Stomach (tissue), 9 donors: ENCODE measurements around the gene ASCC3. TPM values are rescaled to one million over a fixed set of nuclear protein-coding genes. Genes with fewer than 3 reads are reported as not detected.

Source experiments
- DNase-seq, 2 donors: peaks; one replicate each; pipeline versions ENCODE4 v3.0.0 to v3.0.0-alpha.2; 2013 to 2019
- H3K27ac ChIP-seq, 5 donors: fragments of 200-600 bp in 4 of 5; sonication (generic) in 4 of 5; one replicate each; pipeline ENCODE4 v1.5.1; 2013 to 2019; ENCODE audit warnings: mild to moderate bottlenecking in 1 of 5, moderate library complexity in 1 of 5
- H3K27me3 ChIP-seq, 3 donors: fragments of 200-600 bp; sonication (generic); one replicate each; pipeline ENCODE4 v1.5.1; 2017 to 2019; ENCODE audit warnings: mixed run types in 1 of 3
- H3K36me3 ChIP-seq, 4 donors: fragments of 200-600 bp; sonication (generic); 1 replicate in 3 of 4; 2 replicates in 1 of 4; pipeline ENCODE4 v1.5.1; 2016 to 2019
- H3K4me1 ChIP-seq, 4 donors: fragments of 200-600 bp; sonication (generic); one replicate each; pipeline ENCODE4 v1.5.1; 2016 to 2019
- H3K4me3 ChIP-seq, 4 donors: fragments of 200-600 bp; sonication (generic) in 3 of 4; one replicate each; pipeline ENCODE4 v1.5.1; 2016 to 2019; ENCODE audit warnings: mild to moderate bottlenecking in 1 of 4
- H3K9me3 ChIP-seq, 4 donors: fragments of 200-600 bp; sonication (generic); one replicate each; pipeline ENCODE4 v1.5.1; 2016 to 2019
- CTCF ChIP-seq, 7 experiments: fragments of 450-650 bp in 4 of 7; fragments of 200-600 bp in 3 of 7; sonication (generic) in 3 of 7; IDR thresholded peaks; one replicate each; pipeline ENCODE4 v1.5.1; 2016 to 2019; ENCODE audit warnings: antibody characterized with exemption in 7 of 7, control low read depth in 2 of 7, mild to moderate bottlenecking in 1 of 7
- EP300 ChIP-seq: sonication (generic); formaldehyde crosslinking; IDR thresholded peaks from one replicate; pipeline ENCODE4 v1.6.1; 2017; ENCODE audit warnings: antibody characterized with exemption
- POLR2A ChIP-seq, 4 donors: fragments of 450-650 bp; IDR thresholded peaks; one replicate each; pipeline ENCODE4 v1.6.1; 2016; ENCODE audit warnings: antibody characterized with exemption in 4 of 4, control low read depth in 2 of 4, mild to moderate bottlenecking in 1 of 4, moderate library complexity in 1 of 4
- POLR2AphosphoS5 ChIP-seq, 3 donors: sonication (generic); formaldehyde crosslinking; IDR thresholded peaks; one replicate each; pipeline ENCODE4 v1.6.1; 2016; ENCODE audit warnings: antibody characterized with exemption in 3 of 3
- WGBS, 5 donors: extraction: QIAGEN DNeasy Blood & Tissue Kit in 3 of 5; methylation state at CpG; one replicate each; pipeline versions ENCODE4 v1.1.5 to v1.1.7; 2013 to 2018; 5-methylcytosine and 5-hydroxymethylcytosine counted together
- intact Hi-C: fragments of 100-400 bp; cut with DNase I; formaldehyde crosslinking; loops from one replicate; pipeline ENCODE4 v1.15.1; 2023; ENCODE audit warnings: low total_unique reads
- polyA plus RNA-seq, 3 donors: library from polyadenylated mRNA; stranded (reverse); fragments of 200-250 nt; gene quantifications; one replicate each; pipeline ENCODE4 v1.2.3, GENCODE V29; 2013
- total RNA-seq, 5 donors: library from RNA; depleted of rRNA; stranded (reverse); fragments of >200 nt; gene quantifications; one replicate each; pipeline versions ENCODE4 v1.1.0 to v1.2.3, GENCODE V29; 2014 to 2016
- donor health status: healthy with polysubstance abuse.
- donor health status: Bipolar disorder and iron deficiency.
- donor health status: healthy.

ASCC3 gene
- total and polyA plus RNA-seq, 8 donors: 6.3 to 49.2 (median 19.1) TPM

- no peaks in the 10 kb centered on the region for H3K4me1 ChIP-seq
- H3K27ac ChIP-seq: no peak overlapping the region
- no peaks in the 10 kb centered on the region for H3K27me3 ChIP-seq
- H3K36me3 ChIP-seq: peaks cover 0 to 4% (median 0%) of the 10 kb centered on the region in 4 donors
- 92 to 96% (median 94%) methylated on average over 2 of the region's 2 CpGs for WGBS, 5 donors
- H3K9me3 ChIP-seq: no peaks in the 10 kb centered on the region
- TF ChIP-seq CTCF (IDR thresholded peaks at IDR 0.05) (no peak), EP300 (no peak), POLR2AphosphoS5 (IDR thresholded peaks at IDR 0.05) (no peak), POLR2A (IDR thresholded peaks at IDR 0.05) (no peak)
- no peak overlapping the region for H3K4me3 ChIP-seq
- intact Hi-C loops: no loop called here
- DNase-seq: no peak
Measured at GRCh38 chr6:100818066-100818465, 63.1 kb downstream of the ASCC3 start.

- WGBS, 5 donors: 87 to 92% (median 89%) methylated on average over 2 of the region's 2 CpGs
- no peak for DNase-seq
- no peak for TF ChIP-seq POLR2AphosphoS5 (IDR thresholded peaks at IDR 0.05)
- no peak for TF ChIP-seq POLR2A (IDR thresholded peaks at IDR 0.05)
- TF ChIP-seq EP300: no peak
- no peak for TF ChIP-seq CTCF (IDR thresholded peaks at IDR 0.05)
- Histone ChIP-seq H3K9me3 (no peaks in the 10 kb centered on the region), H3K36me3 (peaks cover 0 to 5% (median 2%) of the 10 kb centered on the region in 4 donors), H3K4me3 (no peak overlapping the region), H3K27ac (no peak overlapping the region), H3K4me1 (no peaks in the 10 kb centered on the region), H3K27me3 (no peaks in the 10 kb centered on the region)
- intact Hi-C loops: no loop called here
Measured at GRCh38 chr6:100810015-100810414, 71.1 kb downstream of the ASCC3 start.

GRCh38 chr6:100809346-100809745 is 71.8 kb downstream of the ASCC3 start:
- Histone ChIP-seq H3K9me3 (no peaks in the 10 kb centered on the region), H3K4me3 (no peak overlapping the region), H3K36me3 (peaks cover 0 to 12% (median 4%) of the 10 kb centered on the region in 4 donors), H3K27ac (no peak overlapping the region), H3K4me1 (no peaks in the 10 kb centered on the region), H3K27me3 (no peaks in the 10 kb centered on the region)
- intact Hi-C loops: no loop called here
- 87 to 100% (median 95%) methylated on average over 1 of the region's 1 CpG for WGBS, 5 donors
- no peak for TF ChIP-seq POLR2AphosphoS5 (IDR thresholded peaks at IDR 0.05)
- TF ChIP-seq POLR2A (IDR thresholded peaks at IDR 0.05): no peak
- TF ChIP-seq EP300: no peak
- no peak for TF ChIP-seq CTCF (IDR thresholded peaks at IDR 0.05)
- DNase-seq: no peak

- H3K36me3 ChIP-seq: peaks cover 0 to 13% (median 4%) of the 10 kb centered on the region in 4 donors
- intact Hi-C loops: no loop called here
- WGBS, 5 donors: 79 to 93% (median 87%) methylated on average over 3 of the region's 3 CpGs
- no peaks in the 10 kb centered on the region for H3K9me3 ChIP-seq
- H3K27me3 ChIP-seq: no peaks in the 10 kb centered on the region
- DNase-seq: no peak
- no peaks in the 10 kb centered on the region for H3K4me1 ChIP-seq
- TF ChIP-seq CTCF (IDR thresholded peaks at IDR 0.05) (no peak), POLR2AphosphoS5 (IDR thresholded peaks at IDR 0.05) (no peak), POLR2A (IDR thresholded peaks at IDR 0.05) (no peak), EP300 (no peak)
- H3K4me3 ChIP-seq: no peak overlapping the region
- H3K27ac ChIP-seq: no peak overlapping the region
Measured at GRCh38 chr6:100808638-100809275, 72.4 kb downstream of the ASCC3 start.
